ENCODE results near the gene MIPOL1.

DNA sequence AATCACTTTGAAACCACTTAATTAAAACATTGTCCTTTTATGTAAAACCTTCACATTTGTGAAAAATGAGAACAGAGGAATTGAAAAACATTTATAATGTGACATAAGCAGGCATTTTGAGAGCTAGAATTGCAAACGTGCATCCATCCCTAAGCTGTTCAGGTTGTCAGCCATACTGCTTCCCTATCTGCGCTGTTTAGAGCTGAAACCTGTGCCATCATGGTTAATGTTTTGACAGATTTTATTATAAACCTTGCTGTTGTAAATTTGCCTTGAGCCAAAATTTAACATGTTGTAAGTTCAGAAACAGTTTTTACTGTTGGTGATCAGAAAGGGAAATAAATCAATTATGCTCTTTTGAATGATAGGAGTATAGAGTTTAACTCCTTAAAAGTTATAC, 365.5 kb downstream of the MIPOL1 start:
- TF ChIP-seq, protein P1, sequence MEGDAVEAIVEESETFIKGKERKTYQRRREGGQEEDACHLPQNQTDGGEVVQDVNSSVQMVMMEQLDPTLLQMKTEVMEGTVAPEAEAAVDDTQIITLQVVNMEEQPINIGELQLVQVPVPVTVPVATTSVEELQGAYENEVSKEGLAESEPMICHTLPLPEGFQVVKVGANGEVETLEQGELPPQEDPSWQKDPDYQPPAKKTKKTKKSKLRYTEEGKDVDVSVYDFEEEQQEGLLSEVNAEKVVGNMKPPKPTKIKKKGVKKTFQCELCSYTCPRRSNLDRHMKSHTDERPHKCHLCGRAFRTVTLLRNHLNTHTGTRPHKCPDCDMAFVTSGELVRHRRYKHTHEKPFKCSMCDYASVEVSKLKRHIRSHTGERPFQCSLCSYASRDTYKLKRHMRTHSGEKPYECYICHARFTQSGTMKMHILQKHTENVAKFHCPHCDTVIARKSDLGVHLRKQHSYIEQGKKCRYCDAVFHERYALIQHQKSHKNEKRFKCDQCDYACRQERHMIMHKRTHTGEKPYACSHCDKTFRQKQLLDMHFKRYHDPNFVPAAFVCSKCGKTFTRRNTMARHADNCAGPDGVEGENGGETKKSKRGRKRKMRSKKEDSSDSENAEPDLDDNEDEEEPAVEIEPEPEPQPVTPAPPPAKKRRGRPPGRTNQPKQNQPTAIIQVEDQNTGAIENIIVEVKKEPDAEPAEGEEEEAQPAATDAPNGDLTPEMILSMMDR (IDR thresholded peaks at IDR 0.05): no peak
- no peak for TF ChIP-seq POLR2A (IDR thresholded peaks at IDR 0.05)
